Measurements from ENCODE around the gene SRPK2. TPM values are rescaled to one million over a fixed set of nuclear protein-coding genes. Genes with fewer than 3 reads are reported as not detected.

The SRPK2 gene
- total and polyA plus RNA-seq, 4 donors = 7.8 to 19.7 (median 16.7) TPM

- Histone ChIP-seq H3K27ac (ENCODE audit: low read depth in 1 of 2, low read length in 2 of 2) (no peak overlapping the region), H3K4me3 (ENCODE audit: low read depth in 1 of 3, low read length in 3 of 3) (no peak overlapping the region), H3K9me3 (ENCODE audit: control insufficient read depth in 4 of 4, low read length in 3 of 4) (no peaks in the 10 kb centered on the region), H3K27me3 (ENCODE audit: control insufficient read depth in 4 of 4, insufficient read depth in 4 of 4, low read length in 3 of 4) (no peaks in the 10 kb centered on the region), H3K36me3 (ENCODE audit: control insufficient read depth in 4 of 4, insufficient read depth in 3 of 4, low read depth in 1 of 4, low read length in 3 of 4) (no peaks in the 10 kb centered on the region), H3K4me1 (ENCODE audit: control insufficient read depth in 4 of 4, insufficient read depth in 4 of 4, low read length in 3 of 4) (no peaks in the 10 kb centered on the region), H3K9ac (ENCODE audit: low read depth in 1 of 2, low read length in 2 of 2) (no peak overlapping the region)
- WGBS = 91% methylated on average over 4 of the region's 4 CpGs
- TF ChIP-seq RAD21 (IDR thresholded peaks at IDR 0.05) = no peak
- TF ChIP-seq JUND (IDR thresholded peaks at IDR 0.05) = no peak
- TF ChIP-seq NR2F2 (IDR thresholded peaks at IDR 0.05) = no peak
- no peak for TF ChIP-seq TAF1 (conservative IDR thresholded peaks at IDR 0.05)
- TF ChIP-seq FOXA1 (IDR thresholded peaks at IDR 0.05) = no peak
- TF ChIP-seq HNF4A (conservative IDR thresholded peaks at IDR 0.05) = no peak
- TF ChIP-seq ATF3 (IDR thresholded peaks at IDR 0.05) = no peak
- no peak for TF ChIP-seq CTCF (IDR thresholded peaks at IDR 0.05; ENCODE audit: low read depth, low read length, missing input control)
- TF ChIP-seq RXRA (IDR thresholded peaks at IDR 0.05) = no peak
- TF ChIP-seq REST (IDR thresholded peaks at IDR 0.05) = no peak
- DNase-seq (ENCODE audit: low spot score) = no peak
Measured at GRCh38 chr7:105352901-105353668, 35.6 kb downstream of the SRPK2 start.

GRCh38 chr7:105352018-105352612 lies 36.6 kb downstream of the SRPK2 start:
- Histone ChIP-seq H3K27me3 (ENCODE audit: control insufficient read depth in 4 of 4, insufficient read depth in 4 of 4, low read length in 3 of 4) (no peaks in the 10 kb centered on the region), H3K4me1 (ENCODE audit: control insufficient read depth in 4 of 4, insufficient read depth in 4 of 4, low read length in 3 of 4) (no peaks in the 10 kb centered on the region), H3K4me3 (ENCODE audit: low read depth in 1 of 3, low read length in 3 of 3) (no peak overlapping the region), H3K9me3 (ENCODE audit: control insufficient read depth in 4 of 4, low read length in 3 of 4) (no peaks in the 10 kb centered on the region), H3K36me3 (ENCODE audit: control insufficient read depth in 4 of 4, insufficient read depth in 3 of 4, low read depth in 1 of 4, low read length in 3 of 4) (no peaks in the 10 kb centered on the region), H3K27ac (ENCODE audit: low read depth in 1 of 2, low read length in 2 of 2) (no peak overlapping the region), H3K9ac (ENCODE audit: low read depth in 1 of 2, low read length in 2 of 2) (no peak overlapping the region)
- 67% methylated on average over 3 of the region's 3 CpGs for WGBS
- no peak for TF ChIP-seq NR2F2 (IDR thresholded peaks at IDR 0.05)
- peak; percentile 14 for TF ChIP-seq SP1 (IDR thresholded peaks at IDR 0.05)
- DNase-seq (ENCODE audit: low spot score) = no peak

GRCh38 chr7:105350906-105351305 lies 37.8 kb downstream of the SRPK2 start:
- no peak overlapping the region for H3K27ac ChIP-seq (ENCODE audit: low read depth in 1 of 2, low read length in 2 of 2)
- WGBS = 95% methylated on average over 7 of the region's 7 CpGs
- no peak for TF ChIP-seq CTCF (IDR thresholded peaks at IDR 0.05; ENCODE audit: low read depth, low read length, missing input control)
- TF ChIP-seq HNF4G (IDR thresholded peaks at IDR 0.05) = no peak
- TF ChIP-seq FOXA1 (IDR thresholded peaks at IDR 0.05) = no peak
- no peak for TF ChIP-seq REST (IDR thresholded peaks at IDR 0.05)
- TF ChIP-seq FOXA2 (IDR thresholded peaks at IDR 0.05) = no peak
- TF ChIP-seq RAD21 (IDR thresholded peaks at IDR 0.05) = no peak
- no peak for TF ChIP-seq HNF4A (conservative IDR thresholded peaks at IDR 0.05)

More at GRCh38 chr7:105350906-105351305, 37.8 kb downstream of the SRPK2 start:
- Histone ChIP-seq H3K4me3 (ENCODE audit: low read depth in 1 of 3, low read length in 3 of 3) (no peak overlapping the region), H3K27me3 (ENCODE audit: control insufficient read depth in 4 of 4, insufficient read depth in 4 of 4, low read length in 3 of 4) (no peaks in the 10 kb centered on the region), H3K4me1 (ENCODE audit: control insufficient read depth in 4 of 4, insufficient read depth in 4 of 4, low read length in 3 of 4) (no peaks in the 10 kb centered on the region), H3K9ac (ENCODE audit: low read depth in 1 of 2, low read length in 2 of 2) (no peak overlapping the region), H3K36me3 (ENCODE audit: control insufficient read depth in 4 of 4, insufficient read depth in 3 of 4, low read depth in 1 of 4, low read length in 3 of 4) (no peaks in the 10 kb centered on the region), H3K9me3 (ENCODE audit: control insufficient read depth in 4 of 4, low read length in 3 of 4) (no peaks in the 10 kb centered on the region)
- no peak for DNase-seq (ENCODE audit: low spot score)
